Measurements from ENCODE around the gene USP35. TPM values are rescaled to one million over a fixed set of nuclear protein-coding genes. Genes with fewer than 3 reads are reported as not detected.

Gene USP35
- total and polyA plus RNA-seq, 2 experiments from 2014 or later, result 11.1 to 35.0 TPM

DNA sequence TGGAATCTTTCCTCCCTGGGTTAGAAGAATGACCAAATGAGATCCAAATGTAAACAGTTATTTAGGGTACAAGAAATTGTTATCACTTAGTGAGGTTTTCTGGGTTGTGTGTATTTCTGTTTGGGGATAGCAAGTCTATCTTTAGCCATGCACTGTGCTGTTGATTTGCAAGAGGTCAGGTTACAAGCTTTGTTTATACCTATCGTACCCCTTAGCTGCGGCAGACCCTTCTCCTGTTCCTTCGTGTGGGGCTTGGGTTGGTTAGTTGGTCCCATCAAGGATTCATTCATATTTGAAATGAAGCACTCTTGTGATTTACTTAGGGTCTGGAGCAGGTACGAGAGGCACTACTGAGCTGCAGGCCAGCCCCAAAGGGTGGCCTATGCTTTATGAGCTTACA lies 72.6 kb downstream of the USP35 start:
- no peaks in the 10 kb centered on the region for H3K27me3 ChIP-seq
- no peak overlapping the region for H3K4me3 ChIP-seq
- TF ChIP-seq, protein P1, sequence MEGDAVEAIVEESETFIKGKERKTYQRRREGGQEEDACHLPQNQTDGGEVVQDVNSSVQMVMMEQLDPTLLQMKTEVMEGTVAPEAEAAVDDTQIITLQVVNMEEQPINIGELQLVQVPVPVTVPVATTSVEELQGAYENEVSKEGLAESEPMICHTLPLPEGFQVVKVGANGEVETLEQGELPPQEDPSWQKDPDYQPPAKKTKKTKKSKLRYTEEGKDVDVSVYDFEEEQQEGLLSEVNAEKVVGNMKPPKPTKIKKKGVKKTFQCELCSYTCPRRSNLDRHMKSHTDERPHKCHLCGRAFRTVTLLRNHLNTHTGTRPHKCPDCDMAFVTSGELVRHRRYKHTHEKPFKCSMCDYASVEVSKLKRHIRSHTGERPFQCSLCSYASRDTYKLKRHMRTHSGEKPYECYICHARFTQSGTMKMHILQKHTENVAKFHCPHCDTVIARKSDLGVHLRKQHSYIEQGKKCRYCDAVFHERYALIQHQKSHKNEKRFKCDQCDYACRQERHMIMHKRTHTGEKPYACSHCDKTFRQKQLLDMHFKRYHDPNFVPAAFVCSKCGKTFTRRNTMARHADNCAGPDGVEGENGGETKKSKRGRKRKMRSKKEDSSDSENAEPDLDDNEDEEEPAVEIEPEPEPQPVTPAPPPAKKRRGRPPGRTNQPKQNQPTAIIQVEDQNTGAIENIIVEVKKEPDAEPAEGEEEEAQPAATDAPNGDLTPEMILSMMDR (IDR thresholded peaks at IDR 0.05; ENCODE audit: low read depth, low read length), result no peak
- H3K36me3 ChIP-seq, result no peaks in the 10 kb centered on the region
- DNase-seq (ENCODE audit: low read depth in 1 of 2, low spot score in 1 of 2), result peak in 1 of 2 donors; percentile 29
- H3K27ac ChIP-seq, result peak overlapping the region; percentile 62
- peaks cover 15% of the 10 kb centered on the region for H3K4me1 ChIP-seq (ENCODE audit: low read depth)
- no peaks in the 10 kb centered on the region for H3K9me3 ChIP-seq (ENCODE audit: low read depth)

DNA sequence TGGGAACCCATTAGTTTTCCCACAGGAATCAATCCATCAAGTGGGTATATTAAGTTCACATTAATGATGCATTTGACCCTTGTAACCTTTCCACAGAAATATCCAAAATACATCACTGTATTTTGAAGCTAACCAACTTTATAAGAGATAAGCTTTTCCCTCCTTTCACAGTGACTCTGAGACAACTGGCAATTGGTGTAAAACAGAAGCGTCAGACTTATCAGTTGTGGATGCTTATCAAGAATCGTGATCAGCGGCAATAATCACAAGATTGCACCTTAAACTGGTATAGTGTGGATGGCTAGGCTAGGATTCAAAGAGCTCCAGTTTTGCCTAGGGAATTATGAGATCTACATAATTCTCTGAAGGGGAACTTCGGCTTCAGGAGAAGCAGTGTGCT lies 73.1 kb downstream of the USP35 start:
- peak overlapping the region; percentile 62 for H3K27ac ChIP-seq
- no peaks in the 10 kb centered on the region for H3K27me3 ChIP-seq
- no peaks in the 10 kb centered on the region for H3K9me3 ChIP-seq (ENCODE audit: low read depth)
- no peak overlapping the region for H3K4me3 ChIP-seq
- no peak for DNase-seq (ENCODE audit: low read depth in 1 of 2, low spot score in 1 of 2)
- H3K36me3 ChIP-seq, result no peaks in the 10 kb centered on the region
- H3K4me1 ChIP-seq (ENCODE audit: low read depth), result peaks cover 15% of the 10 kb centered on the region
- TF ChIP-seq, protein P1 (IDR thresholded peaks at IDR 0.05; ENCODE audit: low read depth, low read length), result no peak

DNA sequence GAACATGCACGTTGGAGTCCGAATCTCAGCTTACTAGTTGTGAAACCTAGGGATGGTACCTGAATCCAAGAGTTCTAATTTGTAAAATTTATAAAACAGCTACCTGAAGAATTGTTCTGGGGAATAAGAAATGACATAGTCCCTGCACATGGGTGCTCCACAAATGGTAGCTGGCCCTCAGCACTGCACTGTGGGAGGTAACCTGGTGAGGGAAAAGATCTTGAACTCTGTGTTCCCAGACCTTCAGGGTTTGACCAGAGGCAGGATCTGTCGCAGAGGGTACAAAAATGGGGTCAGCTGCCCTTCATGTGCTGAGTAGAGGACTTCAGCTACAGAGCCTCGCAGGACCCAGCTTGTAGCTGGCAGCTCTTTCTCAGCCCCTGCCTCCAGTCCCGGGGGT lies 73.5 kb downstream of the USP35 start:
- TF ChIP-seq, protein P1 (IDR thresholded peaks at IDR 0.05; ENCODE audit: low read depth, low read length), result no peak
- H3K4me1 ChIP-seq (ENCODE audit: low read depth), result peaks cover 15% of the 10 kb centered on the region
- H3K36me3 ChIP-seq, result no peaks in the 10 kb centered on the region
- H3K27me3 ChIP-seq, result no peaks in the 10 kb centered on the region
- H3K27ac ChIP-seq, result peak overlapping the region; percentile 62
- H3K4me3 ChIP-seq, result no peak overlapping the region
- no peak for DNase-seq (ENCODE audit: low read depth in 1 of 2, low spot score in 1 of 2)
- H3K9me3 ChIP-seq (ENCODE audit: low read depth), result no peaks in the 10 kb centered on the region

DNA sequence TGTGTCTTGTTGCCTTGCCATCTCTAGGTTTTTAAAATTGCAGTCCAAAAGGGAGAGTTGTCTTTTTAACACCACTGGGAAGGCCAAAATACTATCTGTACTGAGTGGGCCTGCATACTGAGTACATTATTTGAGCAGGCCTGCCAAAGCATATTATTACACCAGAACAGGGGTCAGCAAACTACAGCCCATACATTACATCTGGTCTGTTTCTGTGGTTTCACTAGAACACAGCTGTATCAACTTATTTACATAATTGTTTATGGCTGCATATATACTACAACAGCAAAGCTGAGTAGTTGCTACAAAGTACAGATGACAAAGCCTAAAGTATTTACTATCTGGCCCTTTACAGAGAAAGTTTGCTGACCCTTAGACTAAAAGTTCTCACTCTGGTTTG lies 74.0 kb downstream of the USP35 start:
- TF ChIP-seq, protein P1 (IDR thresholded peaks at IDR 0.05; ENCODE audit: low read depth, low read length), result no peak
- H3K27me3 ChIP-seq, result no peaks in the 10 kb centered on the region
- DNase-seq (ENCODE audit: low read depth in 1 of 2, low spot score in 1 of 2), result no peak
- H3K4me3 ChIP-seq, result no peak overlapping the region
- H3K27ac ChIP-seq, result peak overlapping the region; percentile 62
- H3K4me1 ChIP-seq (ENCODE audit: low read depth), result peaks cover 15% of the 10 kb centered on the region
- H3K36me3 ChIP-seq, result no peaks in the 10 kb centered on the region
- no peaks in the 10 kb centered on the region for H3K9me3 ChIP-seq (ENCODE audit: low read depth)

Other genes starting within 250 kb of the USP35 start
- gene INTS4, start 194.3 kb upstream of the USP35 start, total RNA-seq, result 27.4 and 30.5 TPM in 2 replicates
- gene INTS4, start 194.3 kb upstream of the USP35 start, polyA plus RNA-seq, result 29.4 and 31.4 TPM in 2 replicates
- gene KCTD14, start 165.6 kb upstream of the USP35 start, total RNA-seq, result 0.45 and 0.81 TPM in 2 replicates
- 0.23 and 0.96 TPM in 2 replicates for gene KCTD14, start 165.6 kb upstream of the USP35 start, polyA plus RNA-seq
- not detected in 2 replicates for gene THRSP, start 125.1 kb upstream of the USP35 start, total RNA-seq
- 0.44 TPM in 1 of 2 replicates, not detected in the other for gene THRSP, start 125.1 kb upstream of the USP35 start, polyA plus RNA-seq
- 123 and 247 TPM in 2 replicates for gene NDUFC2, start 109.1 kb upstream of the USP35 start, total RNA-seq
- gene NDUFC2, start 109.1 kb upstream of the USP35 start, polyA plus RNA-seq, result 574 and 689 TPM in 2 replicates
- gene ALG8, start 49.3 kb upstream of the USP35 start, total RNA-seq, result 25.9 and 38.4 TPM in 2 replicates
- gene ALG8, start 49.3 kb upstream of the USP35 start, polyA plus RNA-seq, result 74.1 and 75.4 TPM in 2 replicates
- 8.6 and 15.8 TPM in 2 replicates for gene KCTD21, start 293 bp upstream of the USP35 start, total RNA-seq
- 4.8 and 5.8 TPM in 2 replicates for gene KCTD21, start 293 bp upstream of the USP35 start, polyA plus RNA-seq
- gene GAB2, start 228.9 kb downstream of the USP35 start, total RNA-seq, result 7.2 and 18.0 TPM in 2 replicates
- 5.3 and 8.6 TPM in 2 replicates for gene GAB2, start 228.9 kb downstream of the USP35 start, polyA plus RNA-seq

Measured in cardiac muscle cell (in vitro differentiated cells and primary cell).